Stimulated activated memory B cell treated with anti-CD40 and anti-IgM and Interleukin-4, amounts not matched to agents 10 μg/mL and 1 μg/mL and 100 μg/mL, for 72 hours (primary cell): ENCODE measurements around the gene CIAO3.

ENCODE experiments used
- ATAC-seq: fragments of 150-1000 bp; cut with Tn5 transposase; 2 replicates; pipeline ENCODE4 v1.10.0; 2021
- H3K27ac Mint-ChIP-seq: one replicate; pipeline ENCODE4 v1.8.0; 2022; ENCODE audit warnings: mild to moderate bottlenecking, mixed read lengths
- H3K27me3 Mint-ChIP-seq: one replicate; pipeline ENCODE4 v1.8.0; 2022; ENCODE audit warnings: mixed read lengths
- H3K36me3 Mint-ChIP-seq: one replicate; pipeline ENCODE4 v1.8.0; 2022; ENCODE audit warnings: mixed read lengths
- H3K4me1 Mint-ChIP-seq: one replicate; pipeline ENCODE4 v1.8.0; 2022; ENCODE audit warnings: mixed read lengths
- H3K4me3 Mint-ChIP-seq: one replicate; pipeline ENCODE4 v1.8.0; 2022; ENCODE audit warnings: mild to moderate bottlenecking, moderate library complexity, mixed read lengths
- H3K9me3 Mint-ChIP-seq: one replicate; pipeline ENCODE4 v1.8.0; 2022; ENCODE audit warnings: mixed read lengths

The CIAO3 gene

GRCh38 chr16:740764-741505, at the start of gene CIAO3:
CIAO3 (minus strand) TSS chr16:740997; CDS start chr16:740985, 12 bp downstream.
- H3K27ac Mint-ChIP-seq: peak within 1 kb of the TSS; percentile 88
- H3K9me3 Mint-ChIP-seq: no peaks in the 10 kb centered on the region
- H3K4me1 Mint-ChIP-seq: peaks cover 36% of the 10 kb centered on the region
- H3K36me3 Mint-ChIP-seq: peaks cover 6% of the 10 kb centered on the region
- peak; percentile 90 for ATAC-seq
- H3K27me3 Mint-ChIP-seq: no peaks in the 10 kb centered on the region
- peak within 1 kb of the TSS; percentile 83 for H3K4me3 Mint-ChIP-seq

- Mint-ChIP-seq H3K27ac (no peak overlapping the region), H3K9me3 (no peaks in the 10 kb centered on the region), H3K4me1 (peaks cover 38% of the 10 kb centered on the region), H3K36me3 (peaks cover 23% of the 10 kb centered on the region), H3K4me3 (peak overlapping the region; percentile 73), H3K27me3 (no peaks in the 10 kb centered on the region)
- ATAC-seq: no peak
Observed at GRCh38 chr16:790086-790485, 49.3 kb upstream of the CIAO3 start.

- no peaks in the 10 kb centered on the region for H3K27me3 Mint-ChIP-seq
- H3K9me3 Mint-ChIP-seq: no peaks in the 10 kb centered on the region
- H3K27ac Mint-ChIP-seq: peak overlapping the region; percentile 40
- peak overlapping the region; percentile 41 for H3K4me3 Mint-ChIP-seq
- peaks cover 38% of the 10 kb centered on the region for H3K4me1 Mint-ChIP-seq
- peaks cover 28% of the 10 kb centered on the region for H3K36me3 Mint-ChIP-seq
- no peak for ATAC-seq
Observed at GRCh38 chr16:789191-789850, 48.5 kb upstream of the CIAO3 start.

GRCh38 chr16:788399-789126, 47.8 kb upstream of the CIAO3 start, which contains the start of gene CHTF18:
CHTF18 (plus strand) TSS chr16:788620; CDS start chr16:788685, 65 bp downstream.
- peaks cover 22% of the 10 kb centered on the region for H3K36me3 Mint-ChIP-seq
- ATAC-seq: peak; percentile 91
- peaks cover 2% of the 10 kb centered on the region for H3K27me3 Mint-ChIP-seq
- peaks cover 38% of the 10 kb centered on the region for H3K4me1 Mint-ChIP-seq
- no peaks in the 10 kb centered on the region for H3K9me3 Mint-ChIP-seq
- H3K27ac Mint-ChIP-seq: peak within 1 kb of the TSS; percentile 80
- peak within 1 kb of the TSS; percentile 86 for H3K4me3 Mint-ChIP-seq

GRCh38 chr16:787978-788398, 47.2 kb upstream of the CIAO3 start, which contains the start of gene RPUSD1:
RPUSD1 (minus strand) TSS chr16:788381; CDS start chr16:787737, 644 bp downstream.
- ATAC-seq: peak; percentile 35
- Mint-ChIP-seq H3K27ac (peak within 1 kb of the TSS; percentile 80), H3K4me3 (peak within 1 kb of the TSS; percentile 86), H3K36me3 (peaks cover 19% of the 10 kb centered on the region), H3K4me1 (peaks cover 43% of the 10 kb centered on the region), H3K27me3 (peaks cover 8% of the 10 kb centered on the region), H3K9me3 (no peaks in the 10 kb centered on the region)

GRCh38 chr16:787321-787966, 46.6 kb upstream of the CIAO3 start:
- Mint-ChIP-seq H3K4me1 (peaks cover 44% of the 10 kb centered on the region), H3K4me3 (peak overlapping the region; percentile 83), H3K27ac (peak overlapping the region; percentile 80), H3K36me3 (peaks cover 19% of the 10 kb centered on the region), H3K9me3 (no peaks in the 10 kb centered on the region), H3K27me3 (peaks cover 12% of the 10 kb centered on the region)
- ATAC-seq: no peak

- Mint-ChIP-seq H3K4me1 (peaks cover 36% of the 10 kb centered on the region), H3K4me3 (peak overlapping the region; percentile 83), H3K27me3 (peaks cover 27% of the 10 kb centered on the region), H3K9me3 (no peaks in the 10 kb centered on the region), H3K27ac (no peak overlapping the region), H3K36me3 (peaks cover 9% of the 10 kb centered on the region)
- no peak for ATAC-seq
Observed at GRCh38 chr16:785563-786535, 45.1 kb upstream of the CIAO3 start.

GRCh38 chr16:784431-784830, 43.6 kb upstream of the CIAO3 start:
- Mint-ChIP-seq H3K9me3 (no peaks in the 10 kb centered on the region), H3K36me3 (peaks cover 6% of the 10 kb centered on the region), H3K4me3 (no peak overlapping the region), H3K27me3 (peaks cover 37% of the 10 kb centered on the region), H3K27ac (no peak overlapping the region), H3K4me1 (peaks cover 23% of the 10 kb centered on the region)
- no peak for ATAC-seq

- Mint-ChIP-seq H3K36me3 (peaks cover 6% of the 10 kb centered on the region), H3K9me3 (no peaks in the 10 kb centered on the region), H3K27me3 (peaks cover 37% of the 10 kb centered on the region), H3K4me3 (no peak overlapping the region), H3K4me1 (peaks cover 23% of the 10 kb centered on the region), H3K27ac (no peak overlapping the region)
- ATAC-seq: no peak
Observed at GRCh38 chr16:783404-784161, 42.8 kb upstream of the CIAO3 start.

- peak; percentile 9 for ATAC-seq
- H3K27ac Mint-ChIP-seq: no peak overlapping the region
- no peak overlapping the region for H3K4me3 Mint-ChIP-seq
- peaks cover 37% of the 10 kb centered on the region for H3K27me3 Mint-ChIP-seq
- peaks cover 6% of the 10 kb centered on the region for H3K36me3 Mint-ChIP-seq
- H3K4me1 Mint-ChIP-seq: peaks cover 23% of the 10 kb centered on the region
- no peaks in the 10 kb centered on the region for H3K9me3 Mint-ChIP-seq
Observed at GRCh38 chr16:782766-783403, 42.1 kb upstream of the CIAO3 start.

GRCh38 chr16:782258-782657, 41.5 kb upstream of the CIAO3 start:
- no peak overlapping the region for H3K27ac Mint-ChIP-seq
- H3K27me3 Mint-ChIP-seq: peaks cover 37% of the 10 kb centered on the region

GRCh38 chr16:781346-782010, 40.7 kb upstream of the CIAO3 start:
- ATAC-seq: no peak
- no peak overlapping the region for H3K27ac Mint-ChIP-seq

More at GRCh38 chr16:782258-782657, 41.5 kb upstream of the CIAO3 start:
- ATAC-seq: no peak
- no peaks in the 10 kb centered on the region for H3K9me3 Mint-ChIP-seq
- no peak overlapping the region for H3K4me3 Mint-ChIP-seq
- peaks cover 17% of the 10 kb centered on the region for H3K4me1 Mint-ChIP-seq
- peaks cover 6% of the 10 kb centered on the region for H3K36me3 Mint-ChIP-seq

More at GRCh38 chr16:781346-782010, 40.7 kb upstream of the CIAO3 start:
- peaks cover 6% of the 10 kb centered on the region for H3K36me3 Mint-ChIP-seq
- peaks cover 37% of the 10 kb centered on the region for H3K27me3 Mint-ChIP-seq
- peaks cover 9% of the 10 kb centered on the region for H3K4me1 Mint-ChIP-seq
- no peak overlapping the region for H3K4me3 Mint-ChIP-seq
- H3K9me3 Mint-ChIP-seq: no peaks in the 10 kb centered on the region
